Gastrocnemius medialis (tissue), 4 donors: ENCODE results near the gene TMEM229B. TPM values are rescaled to one million over a fixed set of nuclear protein-coding genes. Genes with fewer than 3 reads are reported as not detected.

Source experiments
- ATAC-seq, 2 donors: fragments of 150-250 bp; one replicate each; pipeline ENCODE4 v1.9.1; 2016
- DNase-seq, 2 donors: peaks; one replicate each; pipeline ENCODE4 v3.0.0-alpha.2; 2019
- H3K27ac ChIP-seq, 4 donors: fragments of 200-600 bp; sonication (generic); 1 replicate in 1 of 4; 2 replicates in 3 of 4; pipeline ENCODE4 v1.5.1; 2016 to 2018; ENCODE audit warnings: mild to moderate bottlenecking in 2 of 4, moderate library complexity in 1 of 4
- H3K27me3 ChIP-seq, 3 donors: fragments of 200-600 bp; sonication (generic) in 2 of 3; 1 replicate in 1 of 3; 2 replicates in 2 of 3; pipeline versions ENCODE4 v1.5.1 to v1.6.0; 2016 to 2019; ENCODE audit warnings: mild to moderate bottlenecking in 1 of 3, moderate library complexity in 1 of 3
- H3K36me3 ChIP-seq, 2 donors: fragments of 200-600 bp; sonication (generic) in 1 of 2; one replicate each; pipeline ENCODE4 v1.5.1; 2017 to 2018
- H3K4me1 ChIP-seq, 2 donors: fragments of 200-600 bp; sonication (generic) in 1 of 2; one replicate each; pipeline ENCODE4 v1.5.1; 2016 to 2017; ENCODE audit warnings: mild to moderate bottlenecking in 2 of 2
- H3K4me3 ChIP-seq, 4 donors: fragments of 200-600 bp; sonication (generic) in 3 of 4; 1 replicate in 1 of 4; 2 replicates in 3 of 4; pipeline ENCODE4 v1.5.1; 2016 to 2019; ENCODE audit warnings: mild to moderate bottlenecking in 2 of 4
- H3K9me3 ChIP-seq, 3 donors: fragments of 200-600 bp; sonication (generic) in 2 of 3; 1 replicate in 1 of 3; 2 replicates in 2 of 3; pipeline ENCODE4 v1.5.1; 2016 to 2019
- POLR2A ChIP-seq, 2 donors: fragments of 450-650 bp; IDR thresholded peaks; one replicate each; pipeline ENCODE4 v1.6.1; 2017; ENCODE audit warnings: antibody characterized with exemption in 2 of 2, mild to moderate bottlenecking in 2 of 2, moderate library complexity in 2 of 2
- in situ Hi-C, 4 donors: fragments of 200-750 bp; cut with MboI; loops; one replicate each; pipeline versions ENCODE4 v1.15.0 to v1.8.0; 2017; ENCODE audit warnings: low sequenced_read_pairs in 4 of 4
- intact Hi-C: fragments of 100-400 bp; cut with DNase I; formaldehyde crosslinking; loops from one replicate; pipeline ENCODE4 v1.15.1; 2023; ENCODE audit warnings: low total_unique reads
- total RNA-seq, 4 donors: library from RNA; depleted of rRNA; stranded (reverse); fragments of >200 nt; gene quantifications; one replicate each; pipeline versions ENCODE4 v1.1.0 to v1.2.3, GENCODE V29; 2016
- TF ChIP-seq, protein P1 (sequence below), 5 experiments: fragments of 450-650 bp in 3 of 5; fragments of 200-600 bp in 2 of 5; sonication (generic) in 2 of 5; IDR thresholded peaks in 4 of 5; conservative IDR thresholded peaks in 1 of 5; 1 replicate in 4 of 5; 2 replicates in 1 of 5; pipeline ENCODE4 v1.5.1; 2016 to 2019; ENCODE audit warnings: antibody characterized with exemption in 5 of 5, mild to moderate bottlenecking in 3 of 5, moderate library complexity in 3 of 5

Gene TMEM229B
- total RNA-seq, 4 donors from 2014 or later, result 0.07 to 3.3 (median 0.20) TPM; not detected in 1

DNA sequence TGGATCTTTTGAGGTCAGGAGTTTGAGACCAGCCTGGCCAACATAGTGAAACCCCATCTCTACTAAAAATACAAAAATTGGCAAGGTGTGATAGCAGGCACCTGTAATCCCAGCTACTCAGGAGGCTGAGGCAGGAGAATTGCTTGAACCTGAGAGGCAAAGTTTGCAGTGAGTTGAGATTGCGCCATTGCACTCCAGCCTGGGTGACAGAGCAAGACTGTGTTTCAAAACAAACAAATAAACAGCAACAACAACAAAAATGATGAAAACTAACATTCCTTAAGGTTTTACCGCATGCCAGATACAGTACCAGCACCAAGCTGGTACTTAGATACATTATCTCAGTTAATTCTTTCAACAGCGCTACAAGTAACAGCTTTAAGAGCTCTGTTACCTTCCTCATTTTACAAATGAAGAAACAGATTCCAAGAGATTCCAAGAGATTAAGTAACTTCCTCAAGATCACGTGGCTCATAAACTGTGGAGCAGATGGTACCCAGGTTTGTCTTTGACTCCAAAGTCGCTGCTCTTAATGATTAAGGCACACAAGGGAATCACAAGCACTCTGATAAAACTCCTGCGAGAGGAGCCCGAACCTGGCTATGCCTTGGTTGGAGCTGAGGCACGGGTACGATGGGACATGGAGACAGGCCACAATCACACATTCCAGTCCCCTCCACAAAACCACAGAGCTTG, 58.9 kb downstream of the TMEM229B start:
- no peak for TF ChIP-seq POLR2A (IDR thresholded peaks at IDR 0.05)
- TF ChIP-seq, protein P1, sequence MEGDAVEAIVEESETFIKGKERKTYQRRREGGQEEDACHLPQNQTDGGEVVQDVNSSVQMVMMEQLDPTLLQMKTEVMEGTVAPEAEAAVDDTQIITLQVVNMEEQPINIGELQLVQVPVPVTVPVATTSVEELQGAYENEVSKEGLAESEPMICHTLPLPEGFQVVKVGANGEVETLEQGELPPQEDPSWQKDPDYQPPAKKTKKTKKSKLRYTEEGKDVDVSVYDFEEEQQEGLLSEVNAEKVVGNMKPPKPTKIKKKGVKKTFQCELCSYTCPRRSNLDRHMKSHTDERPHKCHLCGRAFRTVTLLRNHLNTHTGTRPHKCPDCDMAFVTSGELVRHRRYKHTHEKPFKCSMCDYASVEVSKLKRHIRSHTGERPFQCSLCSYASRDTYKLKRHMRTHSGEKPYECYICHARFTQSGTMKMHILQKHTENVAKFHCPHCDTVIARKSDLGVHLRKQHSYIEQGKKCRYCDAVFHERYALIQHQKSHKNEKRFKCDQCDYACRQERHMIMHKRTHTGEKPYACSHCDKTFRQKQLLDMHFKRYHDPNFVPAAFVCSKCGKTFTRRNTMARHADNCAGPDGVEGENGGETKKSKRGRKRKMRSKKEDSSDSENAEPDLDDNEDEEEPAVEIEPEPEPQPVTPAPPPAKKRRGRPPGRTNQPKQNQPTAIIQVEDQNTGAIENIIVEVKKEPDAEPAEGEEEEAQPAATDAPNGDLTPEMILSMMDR (IDR thresholded peaks at IDR 0.05 in 4 of 5, conservative IDR thresholded peaks at IDR 0.05 in 1 of 5), result no peak
- ATAC-seq, result no peak
- in situ Hi-C loops, result loop anchor here (5.0 to 25.0 kb wide), 5 partner anchors 135 to 283 kb away; partner anchors contain the start of gene RDH12 (in 3 of the 4)

DNA sequence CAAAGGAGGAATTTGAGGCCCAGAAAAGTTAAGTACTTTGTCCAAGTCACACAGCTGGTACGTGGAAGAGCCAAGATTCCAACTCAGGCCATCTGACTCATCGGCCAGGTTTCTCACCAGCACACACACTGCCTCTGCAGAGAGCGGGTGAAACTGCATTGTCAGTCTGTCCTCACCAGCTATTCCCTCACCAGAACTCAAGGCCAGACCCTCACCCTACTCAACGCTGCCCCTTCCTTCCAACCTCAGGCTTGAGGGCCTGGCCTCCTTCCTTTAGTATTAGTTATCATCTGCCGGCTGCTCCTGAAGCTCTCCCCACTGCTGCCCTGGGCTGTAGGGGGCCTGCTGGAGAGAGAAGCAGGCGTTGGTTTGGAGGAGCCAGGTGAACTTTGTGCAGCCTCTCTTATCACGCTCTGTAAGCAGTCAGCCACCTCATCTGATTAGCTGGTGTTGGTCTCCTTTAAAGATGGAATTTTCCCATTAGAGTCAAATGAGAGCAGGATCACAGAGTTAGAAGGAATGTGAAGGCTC, 60.0 kb downstream of the TMEM229B start:
- H3K27me3 ChIP-seq, result peaks cover 0 to 8% (median 3%) of the 10 kb centered on the region in 3 donors
- no peak overlapping the region for H3K27ac ChIP-seq
- no peaks in the 10 kb centered on the region for H3K9me3 ChIP-seq
- TF ChIP-seq POLR2A (IDR thresholded peaks at IDR 0.05), result no peak
- TF ChIP-seq, protein P1 (IDR thresholded peaks at IDR 0.05 in 4 of 5, conservative IDR thresholded peaks at IDR 0.05 in 1 of 5), result no peak
- H3K4me1 ChIP-seq, result peaks cover 12% of the 10 kb centered on the region in 2 donors
- H3K36me3 ChIP-seq, result no peaks in the 10 kb centered on the region
- ATAC-seq (no peak), DNase-seq (no peak)
- in situ Hi-C loops (loop anchor here (5.0 to 25.0 kb wide), 5 partner anchors 136 to 284 kb away; partner anchors contain the start of gene RDH12 (in 3 of the 4)), intact Hi-C loops (loop anchor here (5.0 to 10.0 kb wide), 3 partner anchors 59 to 274 kb away; partner anchors contain the start of genes RDH12 and TMEM229B)
- no peak overlapping the region for H3K4me3 ChIP-seq

More for the DNA sequence above, 58.9 kb downstream of the TMEM229B start:
- H3K27ac ChIP-seq, result no peak overlapping the region
- intact Hi-C loops, result loop anchor here (5.0 to 10.0 kb wide), 3 partner anchors 58 to 273 kb away; partner anchors contain the start of genes RDH12 and TMEM229B
- no peaks in the 10 kb centered on the region for H3K9me3 ChIP-seq
- no peaks in the 10 kb centered on the region for H3K36me3 ChIP-seq
- peaks cover 12% of the 10 kb centered on the region in 2 donors for H3K4me1 ChIP-seq
- no peak for DNase-seq
- H3K4me3 ChIP-seq, result no peak overlapping the region
- peaks cover 0 to 8% (median 3%) of the 10 kb centered on the region in 3 donors for H3K27me3 ChIP-seq

DNA sequence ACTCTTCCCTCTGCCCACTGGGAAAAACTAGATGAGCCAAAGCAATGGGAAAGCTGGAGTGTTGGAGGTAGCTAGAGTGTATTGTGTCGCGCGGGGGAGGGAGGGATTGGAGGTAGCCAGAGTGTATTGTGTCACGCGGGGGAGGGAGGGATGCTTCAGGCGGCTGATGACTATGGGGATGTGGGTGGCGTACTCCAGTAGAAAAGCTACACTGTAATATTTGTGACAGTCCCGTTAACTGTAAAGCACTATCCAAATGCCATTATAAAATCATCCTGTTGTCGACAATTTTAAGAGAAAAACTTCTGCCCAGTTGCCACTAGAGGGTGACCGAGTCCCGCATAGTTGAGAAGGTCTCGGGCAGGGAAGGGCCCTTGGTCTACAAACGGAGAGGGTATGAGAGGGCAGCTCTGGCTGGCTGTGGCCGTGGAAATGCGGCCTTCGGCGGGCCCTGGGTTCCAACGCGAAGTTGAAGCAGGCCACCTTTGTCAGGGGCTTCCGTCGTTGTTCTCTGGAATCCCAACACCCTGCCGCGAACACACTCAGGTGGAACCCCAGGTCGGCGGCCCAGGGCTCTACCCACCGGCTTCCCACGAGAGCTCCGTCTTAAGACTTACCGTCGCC, 61.4 kb downstream of the TMEM229B start:
- Histone ChIP-seq H3K27ac (no peak overlapping the region), H3K36me3 (no peaks in the 10 kb centered on the region), H3K27me3 (peaks cover 0 to 8% (median 3%) of the 10 kb centered on the region in 3 donors), H3K9me3 (no peaks in the 10 kb centered on the region), H3K4me3 (no peak overlapping the region), H3K4me1 (peaks cover 4 to 7% of the 10 kb centered on the region in 2 donors)
- intact Hi-C loops, result loop anchor here (1.0 to 10.0 kb wide), 4 partner anchors 60 to 275 kb away; partner anchors contain the start of genes RDH12 and TMEM229B
- DNase-seq (peak; percentile 56 to 64), ATAC-seq (peak; percentile 80 to 90)
- no peak for TF ChIP-seq POLR2A (IDR thresholded peaks at IDR 0.05)
- TF ChIP-seq, protein P1 (IDR thresholded peaks at IDR 0.05 in 4 of 5, conservative IDR thresholded peaks at IDR 0.05 in 1 of 5), result peak; percentile 67 to 84 (median 81)
- in situ Hi-C loops, result loop anchor here (5.0 to 25.0 kb wide), 5 partner anchors 138 to 285 kb away; partner anchors contain the start of gene RDH12 (in 3 of the 4)

DNA sequence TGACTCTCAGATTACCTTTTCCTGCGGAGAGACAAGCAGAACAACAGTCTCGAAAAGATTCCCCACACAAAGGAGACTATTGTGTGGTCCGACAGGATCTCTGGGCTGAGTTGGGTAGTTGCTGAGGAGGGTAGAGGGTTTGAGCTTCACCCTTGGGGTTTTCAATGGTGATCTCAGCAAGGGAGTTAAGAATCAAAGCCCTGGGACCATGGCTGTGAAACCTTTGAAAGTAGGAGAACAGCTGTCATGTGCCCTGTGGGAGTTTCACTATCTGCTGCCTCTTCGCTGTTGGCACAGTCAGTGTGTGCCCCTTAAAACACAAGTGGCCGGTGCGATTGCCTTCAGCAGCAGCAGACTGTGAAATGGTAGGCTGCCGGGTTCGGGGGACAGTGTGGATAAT, 62.4 kb downstream of the TMEM229B start:
- in situ Hi-C loops, result loop anchor here (5.0 to 25.0 kb wide), 5 partner anchors 139 to 286 kb away; partner anchors contain the start of gene RDH12 (in 3 of the 4)
- H3K9me3 ChIP-seq, result no peaks in the 10 kb centered on the region
- intact Hi-C loops, result loop anchor here (5.0 to 10.0 kb wide), 3 partner anchors 61 to 276 kb away; partner anchors contain the start of genes RDH12 and TMEM229B
- H3K4me1 ChIP-seq, result no peaks in the 10 kb centered on the region
- no peaks in the 10 kb centered on the region for H3K36me3 ChIP-seq
- ATAC-seq, result no peak
- H3K27me3 ChIP-seq, result peaks cover 0 to 8% (median 3%) of the 10 kb centered on the region in 3 donors
- no peak overlapping the region for H3K27ac ChIP-seq
- DNase-seq, result no peak
- TF ChIP-seq, protein P1 (IDR thresholded peaks at IDR 0.05 in 4 of 5, conservative IDR thresholded peaks at IDR 0.05 in 1 of 5), result no peak
- no peak for TF ChIP-seq POLR2A (IDR thresholded peaks at IDR 0.05)
- H3K4me3 ChIP-seq, result peak overlapping the region in 2 of 4 donors; percentile 11 to 23
